ENCODE results near the gene ARL15.

The ARL15 gene

GRCh38 chr5:53994148-53994547, 316.2 kb downstream of the ARL15 start:
- no peak overlapping the region for H3K4me3 ChIP-seq (ENCODE audit: low read depth, low read length)
- TF ChIP-seq, protein P1, sequence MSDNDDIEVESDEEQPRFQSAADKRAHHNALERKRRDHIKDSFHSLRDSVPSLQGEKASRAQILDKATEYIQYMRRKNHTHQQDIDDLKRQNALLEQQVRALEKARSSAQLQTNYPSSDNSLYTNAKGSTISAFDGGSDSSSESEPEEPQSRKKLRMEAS (IDR thresholded peaks at IDR 0.05; ENCODE audit: low read depth, low read length), result no peak
- no peak for TF ChIP-seq MYC (IDR thresholded peaks at IDR 0.05; ENCODE audit: low read depth, low read length)
- no peak for TF ChIP-seq POLR2A (IDR thresholded peaks at IDR 0.05; ENCODE audit: extremely low read depth, insufficient read length)
- TF ChIP-seq CTCF (IDR thresholded peaks at IDR 0.05; ENCODE audit: low read depth, low read length), result no peak
- peak; percentile 23 for DNase-seq (ENCODE audit: low read depth)

GRCh38 chr5:53991942-53992341, 318.4 kb downstream of the ARL15 start:
- no peak for TF ChIP-seq MYC (IDR thresholded peaks at IDR 0.05; ENCODE audit: low read depth, low read length)
- peak; percentile 28 for TF ChIP-seq CTCF (IDR thresholded peaks at IDR 0.05; ENCODE audit: low read depth, low read length)
- TF ChIP-seq, protein P1 (IDR thresholded peaks at IDR 0.05; ENCODE audit: low read depth, low read length), result no peak
- TF ChIP-seq POLR2A (IDR thresholded peaks at IDR 0.05; ENCODE audit: extremely low read depth, insufficient read length), result no peak
- no peak overlapping the region for H3K4me3 ChIP-seq (ENCODE audit: low read depth, low read length)
- DNase-seq (ENCODE audit: low read depth), result peak; percentile 47

DNA sequence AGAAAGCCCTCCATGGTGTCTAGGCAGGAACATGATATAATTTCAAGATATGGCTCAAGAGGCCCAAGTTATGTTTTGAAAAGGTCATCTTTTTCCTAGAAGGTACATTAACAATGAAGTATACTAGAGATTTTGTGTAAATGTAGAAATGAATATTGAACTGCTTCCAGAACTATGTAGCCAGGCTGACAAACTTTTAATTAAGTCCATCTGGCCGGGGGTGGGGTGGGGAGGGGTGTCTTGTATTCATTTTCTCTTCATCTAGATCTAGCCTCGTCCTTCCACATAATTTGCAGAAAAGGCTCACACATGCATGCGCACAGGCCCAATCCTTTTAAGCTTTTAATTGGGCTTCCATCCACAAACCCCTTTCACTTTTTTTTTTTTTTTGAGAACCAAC, 323.3 kb downstream of the ARL15 start:
- no peak for DNase-seq (ENCODE audit: low read depth)
- no peak overlapping the region for H3K4me3 ChIP-seq (ENCODE audit: low read depth, low read length)
- TF ChIP-seq MYC (IDR thresholded peaks at IDR 0.05; ENCODE audit: low read depth, low read length), result no peak
- no peak for TF ChIP-seq CTCF (IDR thresholded peaks at IDR 0.05; ENCODE audit: low read depth, low read length)
- no peak for TF ChIP-seq POLR2A (IDR thresholded peaks at IDR 0.05; ENCODE audit: extremely low read depth, insufficient read length)
- TF ChIP-seq, protein P1 (IDR thresholded peaks at IDR 0.05; ENCODE audit: low read depth, low read length), result no peak

- TF ChIP-seq CTCF (IDR thresholded peaks at IDR 0.05; ENCODE audit: low read depth, low read length) (no peak), POLR2A (IDR thresholded peaks at IDR 0.05; ENCODE audit: extremely low read depth, insufficient read length) (no peak), MYC (IDR thresholded peaks at IDR 0.05; ENCODE audit: low read depth, low read length) (no peak)
- TF ChIP-seq, protein P1 (IDR thresholded peaks at IDR 0.05; ENCODE audit: low read depth, low read length), result no peak
- no peak for DNase-seq (ENCODE audit: low read depth)
- H3K4me3 ChIP-seq (ENCODE audit: low read depth, low read length), result no peak overlapping the region
These were observed 324.6 kb downstream of the ARL15 start for GRCh38 chr5:53985796-53986195.

DNA sequence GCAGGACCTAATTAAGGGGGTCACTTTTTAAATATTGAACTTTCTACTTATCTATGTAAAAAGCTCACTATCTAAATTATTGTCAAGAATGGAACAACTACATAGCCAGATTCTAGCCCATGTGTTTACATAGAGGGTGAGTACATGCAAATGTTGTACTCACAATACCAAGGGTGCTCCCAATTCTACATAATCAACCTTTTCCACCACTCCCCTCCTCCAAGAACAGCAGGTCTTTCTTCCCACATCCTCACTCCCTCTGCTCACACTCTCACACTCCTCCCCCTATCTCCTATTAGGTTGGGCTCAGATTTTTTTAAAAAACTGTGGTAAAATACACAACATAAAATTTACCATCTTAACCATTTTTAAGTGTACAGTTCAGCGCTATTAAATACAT, 325.4 kb downstream of the ARL15 start:
- H3K4me3 ChIP-seq (ENCODE audit: low read depth, low read length), result no peak overlapping the region
- no peak for DNase-seq (ENCODE audit: low read depth)
- TF ChIP-seq CTCF (IDR thresholded peaks at IDR 0.05; ENCODE audit: low read depth, low read length) (no peak), POLR2A (IDR thresholded peaks at IDR 0.05; ENCODE audit: extremely low read depth, insufficient read length) (no peak), MYC (IDR thresholded peaks at IDR 0.05; ENCODE audit: low read depth, low read length) (no peak)
- TF ChIP-seq, protein P1 (IDR thresholded peaks at IDR 0.05; ENCODE audit: low read depth, low read length), result no peak
